Stimulated activated CD8-positive, alpha-beta memory T cell treated with anti-CD3 and anti-CD28 coated beads, Interleukin-7, amount 100 ng/mL, for 48 hours (primary cell): ENCODE results near the gene MED12L.
"Not testable (repeated sequence)": the region's sequence is repeated elsewhere in the genome, so short reads cannot be mapped to it uniquely, and the experiment has no call there.

Experiments used
- DNase-seq, 2 donors: peaks; one replicate each; pipeline ENCODE4 v3.0.0-alpha.2; 2020; ENCODE audit warnings: low read depth in 1 of 2; ENCODE audit errors: extremely low read depth in 1 of 2

MED12L gene

DNA sequence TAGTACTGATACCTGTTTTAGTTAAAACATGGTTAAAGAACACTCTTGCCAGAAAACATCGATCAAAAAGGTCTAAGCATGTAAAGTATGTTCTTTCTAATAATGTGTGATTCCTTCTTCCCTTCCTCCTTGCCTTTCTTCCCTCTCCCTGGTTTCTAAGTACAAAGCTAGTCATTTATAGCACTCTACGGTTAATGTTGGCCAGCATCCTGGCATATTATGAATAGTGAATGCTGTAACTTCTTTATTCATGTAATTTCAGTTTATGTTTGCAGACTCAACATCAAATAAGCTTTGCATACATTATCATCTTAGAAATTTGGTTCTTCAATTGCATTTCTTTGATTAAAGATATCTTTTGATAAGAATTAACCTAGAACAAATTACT is 272.0 kb downstream of the MED12L start:
- DNase-seq, result no peak

GRCh38 chr3:151362751-151363174 is 277.3 kb downstream of the MED12L start:
- no peak for DNase-seq

- no peak for DNase-seq
Measured at GRCh38 chr3:151366993-151367392, 281.5 kb downstream of the MED12L start.

DNA sequence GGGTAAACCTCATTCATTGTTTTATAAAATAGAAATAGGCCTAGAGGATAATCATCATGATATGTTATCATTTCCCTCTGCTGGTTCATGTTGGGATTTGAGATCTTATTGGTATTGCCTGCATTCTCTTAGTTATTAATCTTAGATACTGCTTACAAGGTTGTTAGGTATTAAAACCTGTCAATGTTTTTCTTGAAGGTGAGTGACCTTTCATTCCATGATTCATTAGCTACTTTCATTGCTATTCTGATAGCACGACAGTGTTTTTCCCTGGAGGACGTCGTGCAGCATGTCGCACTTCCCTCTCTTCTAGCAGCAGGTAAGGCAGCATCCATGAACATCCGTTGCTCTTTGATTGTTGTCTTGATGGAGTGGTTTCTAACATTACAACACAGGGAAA is 282.0 kb downstream of the MED12L start:
- DNase-seq, result no peak

DNA sequence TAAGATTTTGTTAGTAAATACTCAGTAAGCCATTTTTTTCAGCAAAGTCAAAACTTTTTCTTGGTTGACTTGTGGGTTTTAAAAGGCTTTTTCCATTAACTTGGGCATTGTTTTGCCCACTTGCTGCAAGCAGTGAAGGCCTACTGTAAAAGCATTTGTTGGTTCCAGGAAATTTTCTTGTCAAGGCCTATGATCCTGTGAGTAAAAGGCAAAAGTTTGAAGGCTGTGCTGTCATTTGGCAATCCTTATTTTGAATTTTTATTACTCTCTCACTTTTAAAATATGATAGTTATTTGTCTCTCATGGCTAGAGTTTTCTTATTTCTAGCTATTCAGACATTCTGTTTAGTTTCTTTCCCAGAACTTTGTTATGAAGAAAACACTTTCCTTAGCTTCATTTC is 286.1 kb downstream of the MED12L start:
- no peak for DNase-seq

GRCh38 chr3:151372063-151372820 is 286.8 kb downstream of the MED12L start:
- no peak for DNase-seq

DNA sequence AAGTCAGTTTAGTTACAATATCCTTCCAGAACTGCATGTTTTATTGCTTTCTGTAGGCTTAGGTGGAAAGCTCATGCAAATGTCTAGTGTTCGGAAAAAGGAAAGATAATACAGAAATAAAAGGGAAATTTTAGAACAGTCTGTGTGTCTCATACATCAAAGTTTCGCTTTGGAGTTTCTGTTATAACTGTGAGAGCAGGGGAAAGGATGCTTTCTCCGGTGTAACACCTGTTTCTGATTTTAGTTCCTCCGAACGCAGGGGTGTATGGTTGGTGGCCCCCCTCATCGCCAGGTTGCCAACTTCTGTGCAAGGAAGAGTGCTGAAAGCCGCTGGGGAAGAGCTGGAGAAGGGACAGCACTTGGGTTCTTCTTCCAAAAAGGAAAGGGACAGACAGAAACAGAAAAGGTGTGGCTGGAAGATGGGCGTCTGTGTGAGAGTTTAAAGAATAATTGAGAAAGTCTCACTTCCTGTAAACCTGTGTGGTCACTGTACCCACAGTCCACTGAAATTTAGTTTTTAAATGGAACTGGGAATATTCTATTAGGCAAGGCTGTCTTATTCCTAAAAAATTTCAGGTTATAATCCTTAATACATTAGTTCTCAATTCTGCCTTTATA is 292.4 kb downstream of the MED12L start:
- no peak for DNase-seq

GRCh38 chr3:151379083-151379734 is 293.7 kb downstream of the MED12L start:
- no peak for DNase-seq

DNA sequence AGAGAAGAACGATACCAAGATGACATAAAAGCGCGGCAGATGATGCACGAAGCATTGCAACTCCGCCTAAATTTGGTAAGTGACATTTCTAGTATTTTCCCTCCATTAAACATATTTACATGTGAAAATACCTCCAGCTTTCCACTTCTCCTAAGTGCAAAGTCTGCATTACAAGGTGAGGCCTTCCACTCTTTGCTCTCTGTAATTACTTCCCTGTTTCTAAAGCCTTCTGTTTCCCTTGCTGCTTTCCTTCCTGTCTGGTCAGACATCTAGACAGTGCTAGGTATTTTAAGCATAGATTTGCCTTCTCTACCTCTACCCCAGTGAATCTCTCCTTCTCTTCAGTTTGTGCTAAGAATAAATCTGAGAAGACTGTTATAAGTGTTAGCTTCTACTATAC is 297.2 kb downstream of the MED12L start:
- no peak for DNase-seq

DNA sequence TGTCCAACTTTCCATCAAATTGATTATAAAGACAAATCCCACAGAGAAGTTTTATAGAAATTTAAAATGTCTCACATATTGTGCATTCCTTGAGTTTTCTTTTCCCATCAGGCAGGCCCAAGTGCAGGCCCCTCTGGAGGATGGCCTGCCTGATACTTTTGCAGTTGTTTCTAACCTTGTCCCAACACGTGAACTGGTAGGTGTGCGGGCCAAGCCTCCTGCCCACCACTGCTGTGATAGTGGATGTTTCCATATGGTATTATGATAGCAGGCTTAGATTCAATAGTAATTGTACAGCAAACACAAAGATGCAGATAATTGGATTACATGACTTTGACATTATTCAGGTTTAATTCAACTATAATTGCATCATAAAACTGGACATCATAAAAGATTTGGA is 297.6 kb downstream of the MED12L start:
- no peak for DNase-seq

DNA sequence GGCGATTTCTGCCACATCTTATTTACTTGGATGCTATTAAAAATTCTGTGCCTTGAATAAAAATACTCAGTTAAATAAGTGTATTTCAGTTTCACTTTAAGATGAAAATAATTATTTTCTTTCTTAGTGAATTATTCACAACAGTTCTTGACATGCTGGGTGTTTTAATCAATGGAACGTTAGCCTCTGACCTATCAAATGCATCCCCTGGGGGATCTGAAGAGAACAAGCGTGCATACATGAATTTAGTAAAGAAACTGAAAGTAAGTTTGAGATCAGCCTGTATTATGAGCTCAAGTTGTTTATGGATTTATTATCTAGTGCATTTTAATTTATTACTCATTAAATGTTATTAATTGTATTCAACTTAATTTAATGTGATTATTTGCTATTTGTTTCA is 298.5 kb downstream of the MED12L start:
- no peak for DNase-seq

DNA sequence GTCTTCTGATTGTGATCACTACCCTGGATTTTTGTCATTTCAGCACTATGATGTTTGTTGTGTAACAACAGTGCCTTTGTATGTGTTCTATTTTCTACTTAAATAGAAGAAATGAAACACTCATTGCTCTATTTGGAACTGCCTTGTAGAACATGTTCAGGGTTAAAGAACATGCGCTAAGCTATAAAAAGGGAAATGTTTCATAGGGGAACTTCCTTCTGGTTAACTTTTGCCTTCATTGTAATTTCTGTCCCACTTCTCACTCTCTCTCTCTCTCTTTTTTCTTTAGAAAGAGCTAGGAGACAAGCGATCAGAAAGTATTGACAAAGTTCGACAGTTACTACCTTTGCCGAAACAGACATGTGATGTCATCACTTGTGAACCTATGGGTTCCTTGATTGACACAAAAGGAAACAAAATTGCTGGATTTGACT is 299.3 kb downstream of the MED12L start, which contains the start of gene P2RY12:
P2RY12 (minus strand) TSS at position 13 of the 434 bp plus-strand sequence. CDS start 45,908 bp downstream, outside the sequence.
- DNase-seq, result no peak

DNA sequence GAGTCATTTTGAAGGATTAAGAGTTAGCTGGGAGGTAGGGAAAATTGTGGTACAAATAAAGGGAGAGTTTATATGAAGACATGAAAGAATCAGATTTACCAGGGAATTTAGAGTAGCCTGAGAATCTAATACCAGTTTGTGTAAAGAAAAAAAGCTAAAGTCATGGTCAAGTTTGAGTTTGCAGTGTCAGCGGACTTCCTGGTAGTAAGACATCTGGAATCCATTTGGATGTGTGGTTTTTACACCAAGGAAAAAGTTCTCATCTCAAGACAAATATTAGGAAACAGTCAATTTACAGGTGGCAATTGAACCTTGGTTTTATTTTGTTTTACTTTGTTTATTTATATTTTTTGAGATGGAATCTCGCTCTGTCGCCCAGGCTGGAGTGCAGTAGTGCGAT is 300.6 kb downstream of the MED12L start:
- no peak for DNase-seq

- DNase-seq, result no peak
Measured at GRCh38 chr3:151387432-151387831, 302.0 kb downstream of the MED12L start.

DNA sequence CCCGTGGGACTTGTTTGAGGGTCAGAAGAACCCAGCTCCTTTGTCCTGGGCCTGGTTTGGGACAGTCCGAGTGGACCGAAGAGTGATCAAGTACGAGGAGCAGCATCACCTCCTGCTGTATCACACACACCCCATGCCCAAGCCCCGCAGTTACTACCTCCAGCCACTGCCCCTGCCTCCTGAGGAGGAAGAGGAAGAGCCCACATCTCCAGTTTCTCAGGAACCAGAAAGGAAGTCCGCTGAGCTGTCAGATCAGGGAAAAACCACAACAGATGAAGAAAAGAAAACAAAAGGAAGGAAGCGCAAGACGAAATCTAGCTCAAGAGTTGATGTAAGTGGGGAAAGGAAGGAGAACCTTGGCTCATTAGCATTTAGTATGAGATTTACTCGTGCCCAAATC is 302.4 kb downstream of the MED12L start:
- no peak for DNase-seq

GRCh38 chr3:151391720-151392119 is 306.3 kb downstream of the MED12L start:
- DNase-seq, result no peak

- DNase-seq, result not testable (repeated sequence)
Measured at GRCh38 chr3:151392191-151392590, 306.7 kb downstream of the MED12L start.

GRCh38 chr3:151393146-151393830 is 307.8 kb downstream of the MED12L start:
- no peak for DNase-seq

DNA sequence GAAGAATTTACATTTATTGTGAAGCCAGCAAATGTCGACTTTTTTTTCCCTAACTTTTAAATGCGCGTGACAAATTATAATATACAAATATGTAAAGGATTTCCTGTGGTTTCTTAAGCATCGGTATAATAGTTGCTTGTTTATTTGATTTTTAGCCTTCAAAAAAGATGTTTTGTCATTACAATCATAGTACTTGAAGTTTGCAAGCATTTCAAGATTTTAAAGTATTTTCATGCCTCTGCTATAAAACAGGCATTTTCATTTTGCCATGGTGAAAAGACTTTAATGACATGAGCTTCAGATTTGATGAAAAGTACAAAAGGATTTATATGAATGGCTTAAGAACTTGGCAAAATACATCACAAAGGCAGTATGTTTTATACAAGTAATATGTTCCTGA is 308.5 kb downstream of the MED12L start:
- DNase-seq, result no peak

- DNase-seq, result no peak
Measured at GRCh38 chr3:151394611-151395010, 309.1 kb downstream of the MED12L start.

- no peak for DNase-seq
Measured at GRCh38 chr3:151395806-151396205, 310.3 kb downstream of the MED12L start.
